Upper lobe of right lung (tissue), 1 donor: Measurements from ENCODE around the gene IRF2BPL. TPM values are rescaled to one million over a fixed set of nuclear protein-coding genes. Genes with fewer than 3 reads are reported as not detected.

Experiments used
- ATAC-seq: fragments of 200-7000 bp; cut with Tn5 transposase; one replicate; pipeline ENCODE4 v1.9.1; 2020; ENCODE audit warnings: mild to moderate bottlenecking, moderate library complexity
- DNase-seq: peaks from one replicate; pipeline ENCODE4 v3.0.0-alpha.2; 2020
- H3K27ac ChIP-seq: fragments of 200-600 bp; one replicate; pipeline ENCODE4 v1.8.0; 2022
- H3K27me3 ChIP-seq: fragments of 200-600 bp; one replicate; pipeline ENCODE4 v1.8.0; 2022; ENCODE audit warnings: mild to moderate bottlenecking
- H3K36me3 ChIP-seq: fragments of 200-600 bp; one replicate; pipeline ENCODE4 v1.8.0; 2022
- H3K4me1 ChIP-seq: fragments of 200-600 bp; one replicate; pipeline ENCODE4 v1.8.0; 2022
- H3K4me3 ChIP-seq: fragments of 200-600 bp; one replicate; pipeline ENCODE4 v1.8.0; 2022; ENCODE audit warnings: mild to moderate bottlenecking
- H3K9me3 ChIP-seq: fragments of 200-600 bp; one replicate; pipeline ENCODE4 v1.8.0; 2022
- CTCF ChIP-seq: fragments of 200-600 bp; IDR thresholded peaks from one replicate; pipeline ENCODE4 v1.8.0; 2022; ENCODE audit warnings: antibody characterized with exemption
- intact Hi-C: fragments of 100-400 bp; cut with DNase I; formaldehyde crosslinking; loops from one replicate; pipeline ENCODE4 v1.11.0; 2022
- total RNA-seq: library from RNA; stranded (reverse); fragmentation: NEBNext Ultra II Directional; extraction: Animal tissue kit (Norgen Biotek cat#: 25700); gene quantifications from one replicate; pipeline ENCODE4 v1.2.1, GENCODE V29; 2021
- donor health status: DM: no; HTN: yes; CAD: no; lungs with severe emphysema.

Gene IRF2BPL
- total RNA-seq, 1 donor from 2014 or later, result 50.6 TPM

GRCh38 chr14:77033622-77034589, 5.4 kb upstream of the IRF2BPL start:
- ATAC-seq, result peak; percentile 83
- Histone ChIP-seq H3K4me3 (peak overlapping the region; percentile 69), H3K36me3 (no peaks in the 10 kb centered on the region), H3K9me3 (no peaks in the 10 kb centered on the region), H3K4me1 (peaks cover 86% of the 10 kb centered on the region), H3K27me3 (no peaks in the 10 kb centered on the region), H3K27ac (peak overlapping the region; percentile 99)
- DNase-seq, result peak; percentile 93
- intact Hi-C loops, result no loop called here
- peak; percentile 4 for TF ChIP-seq CTCF

- Histone ChIP-seq H3K27me3 (no peaks in the 10 kb centered on the region), H3K4me3 (peak overlapping the region; percentile 69), H3K36me3 (no peaks in the 10 kb centered on the region), H3K27ac (peak overlapping the region; percentile 99), H3K9me3 (no peaks in the 10 kb centered on the region), H3K4me1 (peaks cover 78% of the 10 kb centered on the region)
- no peak for TF ChIP-seq CTCF
- intact Hi-C loops, result no loop called here
- DNase-seq, result peak; percentile 95
- peak; percentile 73 for ATAC-seq
Measured at GRCh38 chr14:77032844-77033621, 4.5 kb upstream of the IRF2BPL start.

GRCh38 chr14:77032491-77032843, 4.0 kb upstream of the IRF2BPL start:
- Histone ChIP-seq H3K27ac (peak overlapping the region; percentile 99), H3K4me1 (peaks cover 72% of the 10 kb centered on the region), H3K27me3 (no peaks in the 10 kb centered on the region), H3K36me3 (no peaks in the 10 kb centered on the region), H3K9me3 (no peaks in the 10 kb centered on the region), H3K4me3 (peak overlapping the region; percentile 69)
- intact Hi-C loops, result no loop called here
- ATAC-seq, result no peak
- DNase-seq, result no peak
- TF ChIP-seq CTCF, result no peak

- intact Hi-C loops, result no loop called here
- no peaks in the 10 kb centered on the region for H3K27me3 ChIP-seq
- peaks cover 67% of the 10 kb centered on the region for H3K4me1 ChIP-seq
- no peaks in the 10 kb centered on the region for H3K36me3 ChIP-seq
- no peak for ATAC-seq
- H3K9me3 ChIP-seq, result no peaks in the 10 kb centered on the region
- H3K4me3 ChIP-seq, result peak overlapping the region; percentile 69
- no peak for TF ChIP-seq CTCF
- DNase-seq, result no peak
- peak overlapping the region; percentile 99 for H3K27ac ChIP-seq
Measured at GRCh38 chr14:77031759-77032490, 3.4 kb upstream of the IRF2BPL start.

- Histone ChIP-seq H3K4me1 (peaks cover 69% of the 10 kb centered on the region), H3K4me3 (peak overlapping the region; percentile 73), H3K27me3 (no peaks in the 10 kb centered on the region), H3K9me3 (no peaks in the 10 kb centered on the region), H3K27ac (peak overlapping the region; percentile 99), H3K36me3 (peaks cover 6% of the 10 kb centered on the region)
- DNase-seq (peak; percentile 92), ATAC-seq (peak; percentile 64)
- TF ChIP-seq CTCF, result no peak
- intact Hi-C loops, result loop anchor here (10.0 kb wide), 2 partner anchors 73 to 113 kb away; no protein-coding TSS in a partner anchor
Measured at GRCh38 chr14:77027538-77028383, 747 bp downstream of the IRF2BPL start.
